ENCODE measurements around the gene PPP1R12C.

DNA sequence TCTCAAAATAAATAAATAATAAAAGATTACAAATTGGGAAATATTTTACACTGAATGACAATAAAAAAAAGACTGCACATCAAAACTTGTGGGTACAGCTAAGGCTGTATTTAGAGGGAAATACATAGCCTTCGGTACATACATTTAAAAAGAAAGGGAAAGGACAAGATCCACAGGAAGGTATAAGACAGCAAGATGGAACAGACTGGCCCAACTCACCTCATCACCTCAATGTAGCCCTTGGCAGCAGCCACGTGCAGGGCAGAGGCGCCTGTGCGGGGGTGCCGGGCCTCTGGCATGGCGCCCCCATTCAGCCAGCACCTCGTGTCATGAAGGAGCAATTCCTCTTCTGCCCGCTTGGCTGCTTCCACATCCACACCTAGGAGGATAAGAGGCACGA, 14.2 kb downstream of the PPP1R12C start:
- TF ChIP-seq, protein P1, sequence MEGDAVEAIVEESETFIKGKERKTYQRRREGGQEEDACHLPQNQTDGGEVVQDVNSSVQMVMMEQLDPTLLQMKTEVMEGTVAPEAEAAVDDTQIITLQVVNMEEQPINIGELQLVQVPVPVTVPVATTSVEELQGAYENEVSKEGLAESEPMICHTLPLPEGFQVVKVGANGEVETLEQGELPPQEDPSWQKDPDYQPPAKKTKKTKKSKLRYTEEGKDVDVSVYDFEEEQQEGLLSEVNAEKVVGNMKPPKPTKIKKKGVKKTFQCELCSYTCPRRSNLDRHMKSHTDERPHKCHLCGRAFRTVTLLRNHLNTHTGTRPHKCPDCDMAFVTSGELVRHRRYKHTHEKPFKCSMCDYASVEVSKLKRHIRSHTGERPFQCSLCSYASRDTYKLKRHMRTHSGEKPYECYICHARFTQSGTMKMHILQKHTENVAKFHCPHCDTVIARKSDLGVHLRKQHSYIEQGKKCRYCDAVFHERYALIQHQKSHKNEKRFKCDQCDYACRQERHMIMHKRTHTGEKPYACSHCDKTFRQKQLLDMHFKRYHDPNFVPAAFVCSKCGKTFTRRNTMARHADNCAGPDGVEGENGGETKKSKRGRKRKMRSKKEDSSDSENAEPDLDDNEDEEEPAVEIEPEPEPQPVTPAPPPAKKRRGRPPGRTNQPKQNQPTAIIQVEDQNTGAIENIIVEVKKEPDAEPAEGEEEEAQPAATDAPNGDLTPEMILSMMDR (conservative IDR thresholded peaks at IDR 0.05): no peak
- TF ChIP-seq ZFX (IDR thresholded peaks at IDR 0.05): no peak
